SU-DHL-6 (cell line): ENCODE results near the gene TNP1.

Source experiments
- H2AFZ ChIP-seq: fragments of 200-600 bp; sonication (generic); 2 replicates; pipeline ENCODE4 v1.6.1; 2014; ENCODE audit warnings: low read depth, mild to moderate bottlenecking, moderate library complexity, mixed read lengths, antibody characterized with exemption, low read length; ENCODE audit not compliant: severe bottlenecking
- H3F3A ChIP-seq: fragments of 200-600 bp; shearing (Covaris generic); 2 replicates; pipeline ENCODE4 v1.6.0; 2016; ENCODE audit warnings: antibody characterized with exemption, mild to moderate bottlenecking; ENCODE audit not compliant: insufficient read depth
- H3K27ac ChIP-seq: fragments of 200-600 bp; sonication (generic); 2 replicates; pipeline ENCODE4 v1.5.1; 2016; ENCODE audit warnings: low read depth, mild to moderate bottlenecking, low read length, moderate library complexity, mixed read lengths
- H3K27me3 ChIP-seq: fragments of 200-600 bp; sonication (generic), shearing (Covaris generic); 2 replicates; pipeline ENCODE4 v1.6.0; 2014; ENCODE audit warnings: mild to moderate bottlenecking, low read length
- H3K36me3 ChIP-seq: fragments of 200-600 bp; sonication (generic); 2 replicates; pipeline ENCODE4 v1.6.1; 2014; ENCODE audit warnings: mild to moderate bottlenecking, low read length, mixed read lengths
- H3K4me2 ChIP-seq: fragments of 300-600, 200-600 bp; shearing (Covaris generic), sonication (generic); 2 replicates; pipeline ENCODE4 v1.6.0; 2014; ENCODE audit warnings: low read length, low read depth, mild to moderate bottlenecking; ENCODE audit not compliant: poor library complexity, severe bottlenecking
- H3K4me3 ChIP-seq: fragments of 200-600 bp; sonication (generic); 2 replicates; pipeline ENCODE4 v1.5.1; 2014; ENCODE audit warnings: antibody characterized with exemption, low read length, mild to moderate bottlenecking, mixed read lengths; ENCODE audit not compliant: insufficient read depth, poor library complexity, severe bottlenecking
- H3K79me2 ChIP-seq: fragments of 200-600 bp; sonication (generic); 2 replicates; pipeline ENCODE4 v1.6.1; 2014; ENCODE audit warnings: mild to moderate bottlenecking, low read length, moderate library complexity; ENCODE audit not compliant: insufficient read depth
- H3K9ac ChIP-seq: fragments of 200-600 bp; sonication (generic); 2 replicates; pipeline ENCODE4 v1.7.0; 2014; ENCODE audit warnings: mild to moderate bottlenecking, low read length
- H3K9me2 ChIP-seq: fragments of 200-600 bp; sonication (generic); replicated peaks from 2 replicates; pipeline ENCODE4 v1.6.1; 2014; ENCODE audit warnings: low read length; ENCODE audit not compliant: insufficient read depth
- H3K9me3 ChIP-seq: fragments of 200-600 bp; sonication (generic); 2 replicates; pipeline ENCODE4 v1.6.1; 2014; ENCODE audit warnings: low read length, mixed read lengths; ENCODE audit not compliant: insufficient read depth
- H4K20me1 ChIP-seq: fragments of 200-600 bp; sonication (generic); 2 replicates; pipeline ENCODE4 v1.6.1; 2014; ENCODE audit warnings: low read depth, mild to moderate bottlenecking, antibody characterized with exemption, low read length, moderate library complexity, mixed read lengths
- CTCF ChIP-seq: fragments of 200-600 bp; sonication (generic); IDR thresholded peaks from one replicate; pipeline ENCODE4 v1.5.1; 2017; ENCODE audit warnings: antibody characterized with exemption, mild to moderate bottlenecking, low read length, moderate library complexity; ENCODE audit not compliant: insufficient read depth, poor library complexity, severe bottlenecking
- EZH2phosphoT487 ChIP-seq: fragments of 200-600 bp; sonication (generic), shearing (Covaris generic); conservative IDR thresholded peaks from 2 replicates; pipeline ENCODE4 v1.6.1; 2018; ENCODE audit warnings: mild to moderate bottlenecking, antibody characterized with exemption, low read length, moderate library complexity, mixed read lengths

TNP1 gene

GRCh38 chr2:216887138-216887537 lies 27.3 kb upstream of the TNP1 start:
- no peaks in the 10 kb centered on the region for H3K36me3 ChIP-seq
- TF ChIP-seq CTCF (no peak), EZH2phosphoT487 (no peak)
- no peaks in the 10 kb centered on the region for H3K27me3 ChIP-seq
- no peak overlapping the region for H2AFZ ChIP-seq
- no peaks in the 10 kb centered on the region for H3K9me3 ChIP-seq
- H3K27ac ChIP-seq: no peak overlapping the region
- H3F3A ChIP-seq: no peaks in the 10 kb centered on the region
- H3K79me2 ChIP-seq: no peaks in the 10 kb centered on the region
- H3K4me2 ChIP-seq: no peak overlapping the region
- no peak overlapping the region for H3K4me3 ChIP-seq
- no peaks in the 10 kb centered on the region for H4K20me1 ChIP-seq
- H3K9me2 ChIP-seq: no peaks in the 10 kb centered on the region
- no peak overlapping the region for H3K9ac ChIP-seq

DNA sequence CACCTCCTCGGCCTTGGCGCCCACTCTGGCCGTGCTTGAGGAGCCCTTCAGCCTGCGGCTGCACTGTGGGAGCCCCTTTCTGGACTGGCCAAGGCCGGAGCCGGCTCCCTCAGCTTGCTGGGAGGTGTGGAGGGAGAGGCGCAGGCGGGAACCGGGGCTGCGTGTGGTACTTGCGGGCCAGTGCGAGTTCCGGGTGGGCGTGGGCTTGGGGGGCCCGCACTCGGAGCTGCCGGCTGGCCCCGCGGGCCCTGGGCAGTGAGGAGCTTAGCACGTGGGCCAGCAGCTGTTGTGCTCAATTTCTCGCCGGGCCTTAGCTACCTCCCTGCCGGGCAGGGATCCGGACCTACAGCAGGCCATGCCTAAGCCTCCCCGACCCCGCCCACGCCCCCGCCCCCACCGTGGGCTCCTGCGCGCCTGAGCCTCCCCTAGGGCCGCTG lies 25.3 kb upstream of the TNP1 start:
- no peak overlapping the region for H3K27ac ChIP-seq
- no peak overlapping the region for H3K9ac ChIP-seq
- no peaks in the 10 kb centered on the region for H3K9me2 ChIP-seq
- H4K20me1 ChIP-seq: no peaks in the 10 kb centered on the region
- H3K79me2 ChIP-seq: no peaks in the 10 kb centered on the region
- TF ChIP-seq CTCF: no peak
- no peak for TF ChIP-seq EZH2phosphoT487
- no peaks in the 10 kb centered on the region for H3K36me3 ChIP-seq
- H3F3A ChIP-seq: no peaks in the 10 kb centered on the region
- no peak overlapping the region for H3K4me2 ChIP-seq
- H3K27me3 ChIP-seq: no peaks in the 10 kb centered on the region
- H3K4me3 ChIP-seq: no peak overlapping the region
- H3K9me3 ChIP-seq: no peaks in the 10 kb centered on the region
- no peak overlapping the region for H2AFZ ChIP-seq

GRCh38 chr2:216884347-216884746 lies 24.5 kb upstream of the TNP1 start:
- Histone ChIP-seq H3K4me3 (no peak overlapping the region), H3K79me2 (no peaks in the 10 kb centered on the region), H4K20me1 (no peaks in the 10 kb centered on the region), H3K27me3 (no peaks in the 10 kb centered on the region), H3K4me2 (no peak overlapping the region), H3K27ac (no peak overlapping the region), H3K9me3 (no peaks in the 10 kb centered on the region), H3K9me2 (no peaks in the 10 kb centered on the region), H2AFZ (no peak overlapping the region), H3K9ac (no peak overlapping the region), H3F3A (no peaks in the 10 kb centered on the region), H3K36me3 (no peaks in the 10 kb centered on the region)
- no peak for TF ChIP-seq CTCF
- no peak for TF ChIP-seq EZH2phosphoT487
